Left lung (tissue), 14 donors: ENCODE data around the gene TMED10. TPM values are rescaled to one million over a fixed set of nuclear protein-coding genes. Genes with fewer than 3 reads are reported as not detected.

Experiments used
- ATAC-seq: fragments of 200-7000 bp; cut with Tn5 transposase; one replicate; pipeline ENCODE4 v1.9.1; 2020; ENCODE audit warnings: moderate library complexity
- DNase-seq, 4 donors: peaks; one replicate each; pipeline ENCODE4 v3.0.0-alpha.2; 2013 to 2020
- H3K27ac ChIP-seq, 2 donors: fragments of 200-600 bp; sonication (generic) in 1 of 2; one replicate each; pipeline versions ENCODE4 v1.5.0 to v1.8.0; 2020 to 2021
- H3K27me3 ChIP-seq, 2 donors: fragments of 200-600 bp; sonication (generic) in 1 of 2; one replicate each; pipeline versions ENCODE4 v1.5.0 to v1.8.0; 2020 to 2021
- H3K36me3 ChIP-seq, 2 donors: fragments of 200-600 bp; sonication (generic) in 1 of 2; one replicate each; pipeline versions ENCODE4 v1.5.0 to v1.8.0; 2020 to 2021
- H3K4me1 ChIP-seq, 2 donors: fragments of 200-600 bp; one replicate each; pipeline ENCODE4 v1.8.0; 2021
- H3K4me3 ChIP-seq, 2 donors: fragments of 200-600 bp; sonication (generic) in 1 of 2; one replicate each; pipeline versions ENCODE4 v1.5.0 to v1.8.0; 2020 to 2021; ENCODE audit warnings: mild to moderate bottlenecking in 1 of 2
- H3K9me3 ChIP-seq, 2 donors: fragments of 200-600 bp; sonication (generic) in 1 of 2; one replicate each; pipeline versions ENCODE4 v1.5.0 to v1.8.0; 2020 to 2021
- CTCF ChIP-seq, 2 donors: fragments of 200-600 bp; sonication (generic) in 1 of 2; IDR thresholded peaks; one replicate each; pipeline versions ENCODE4 v1.5.0 to v1.8.0; 2021; ENCODE audit warnings: antibody characterized with exemption in 2 of 2
- intact Hi-C, 2 donors: fragments of 100-400 bp; cut with DNase I; formaldehyde crosslinking; loops; one replicate each; pipeline versions ENCODE4 v1.11.2 to v1.14.2; 2022
- long read RNA-seq, 12 donors: library from polyadenylated mRNA in 2 of 12; unstranded in 2 of 12; transcript quantifications; one replicate each; pipeline ENCODE4 v2.0.0 and lab custom pipeline, GENCODE V29; 2019 to 2026
- polyA plus RNA-seq, 6 donors: library from polyadenylated mRNA; unstranded; fragments of 120-200 nt; gene quantifications; one replicate each; pipeline ENCODE4 v1.2.1, GENCODE V29; 2013; ENCODE audit not compliant: insufficient read length in 6 of 6
- total RNA-seq, 2 donors: library from RNA; stranded (reverse); fragmentation: NEBNext Ultra II Directional; extraction: Animal tissue kit (Norgen Biotek cat#: 25700); gene quantifications; one replicate each; pipeline ENCODE4 v1.2.1, GENCODE V29; 2021
- donor health status: DM: no; HTN: yes; CAD: no.
- donor health status: DM: no; HTN: no; CAD: no.

The TMED10 gene
- total RNA-seq (100 to 1,000 TPM; 338 to 391 TPM), polyA plus RNA-seq (100 to 1,000 TPM; 171 to 202 (median 192) TPM)
- long read RNA-seq, donor 1, full-length matches to known transcripts, result 118 of 118 reads
- long read RNA-seq, donor 1, partial matches to known transcripts, result 0 of 118 reads
- long read RNA-seq, donor 1, other reads (novel, unspliced or antisense), result 0 of 118 reads
- long read RNA-seq, donor 2, full-length matches to known transcripts, result 80 of 80 reads
- long read RNA-seq, donor 2, partial matches to known transcripts, result 0 of 80 reads
- long read RNA-seq, donor 2, other reads (novel, unspliced or antisense), result 0 of 80 reads
- long read RNA-seq, donor 3, full-length matches to known transcripts, result 64 of 64 reads
- long read RNA-seq, donor 3, partial matches to known transcripts, result 0 of 64 reads
- long read RNA-seq, donor 3, other reads (novel, unspliced or antisense), result 0 of 64 reads
- long read RNA-seq, donor 4, full-length matches to known transcripts, result 99 of 111 reads
- long read RNA-seq, donor 4, partial matches to known transcripts, result 0 of 111 reads
- long read RNA-seq, donor 4, other reads (novel, unspliced or antisense), result 12 of 111 reads
- long read RNA-seq, donor 5, full-length matches to known transcripts, result 95 of 108 reads
- long read RNA-seq, donor 5, partial matches to known transcripts, result 13 of 108 reads
- long read RNA-seq, donor 5, other reads (novel, unspliced or antisense), result 0 of 108 reads
- long read RNA-seq, donor 6, full-length matches to known transcripts, result 82 of 82 reads
- long read RNA-seq, donor 6, partial matches to known transcripts, result 0 of 82 reads
- long read RNA-seq, donor 6, other reads (novel, unspliced or antisense), result 0 of 82 reads
- long read RNA-seq, donor 7, full-length matches to known transcripts, result 56 of 56 reads
- long read RNA-seq, donor 7, partial matches to known transcripts, result 0 of 56 reads
- long read RNA-seq, donor 7, other reads (novel, unspliced or antisense), result 0 of 56 reads
- long read RNA-seq, donor 8, full-length matches to known transcripts, result 80 of 86 reads
- long read RNA-seq, donor 8, partial matches to known transcripts, result 6 of 86 reads
- long read RNA-seq, donor 8, other reads (novel, unspliced or antisense), result 0 of 86 reads
- long read RNA-seq, donor 9, result 0 reads
- long read RNA-seq, donor 10, full-length matches to known transcripts, result 258 of 271 reads
- long read RNA-seq, donor 10, partial matches to known transcripts, result 4 of 271 reads
- long read RNA-seq, donor 10, other reads (novel, unspliced or antisense), result 9 of 271 reads
- long read RNA-seq, donor 11, result 0 reads
- long read RNA-seq, donor 12, full-length matches to known transcripts, result 72 of 77 reads
- long read RNA-seq, donor 12, partial matches to known transcripts, result 5 of 77 reads
- long read RNA-seq, donor 12, other reads (novel, unspliced or antisense), result 0 of 77 reads

DNA sequence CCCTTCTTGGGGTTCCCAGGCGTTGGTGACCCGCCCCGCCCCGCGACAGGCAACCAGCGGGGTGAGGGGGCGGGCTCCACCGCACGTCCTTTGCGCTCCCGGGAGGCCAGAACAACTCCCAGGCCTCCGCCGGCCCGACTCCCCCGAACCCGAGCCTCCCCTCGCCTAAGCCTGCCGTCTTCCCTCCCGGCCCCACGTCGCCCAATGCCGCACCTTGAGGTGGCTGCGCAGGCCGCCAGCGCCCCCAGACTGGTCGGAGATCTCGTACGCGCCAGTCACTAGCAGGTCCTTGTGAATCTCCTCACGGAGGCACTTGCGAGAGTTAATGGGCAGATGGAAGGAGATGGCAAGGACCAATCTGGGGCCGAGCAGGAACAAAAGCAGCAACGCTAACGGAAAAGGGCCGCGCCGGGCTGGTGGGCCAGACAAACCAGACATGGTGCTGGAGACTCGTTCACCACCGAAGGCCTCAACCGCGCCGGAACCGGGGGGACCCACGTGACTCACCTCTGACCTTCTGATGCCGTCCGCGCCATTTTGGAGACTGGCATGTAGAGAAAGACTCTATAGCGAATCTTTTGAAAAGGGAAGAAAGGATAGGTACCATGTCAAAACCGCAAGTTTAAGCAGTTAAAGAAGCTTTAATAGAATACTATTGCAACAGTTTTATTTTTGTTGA is at the start of gene TMED10:
TSS of gene TMED10 (minus strand) at position 471 of the 679 bp plus-strand sequence. CDS start at position 438, 33 bp downstream.
- H3K9me3 ChIP-seq, result no peaks in the 10 kb centered on the region
- H3K4me3 ChIP-seq, result peak within 1 kb of the TSS; percentile 83 to 95
- H3K27me3 ChIP-seq, result no peaks in the 10 kb centered on the region
- H3K27ac ChIP-seq, result peak within 1 kb of the TSS; percentile 96 to 99
- intact Hi-C loops, result no loop called here
- ATAC-seq (peak; percentile 94), DNase-seq (peak; percentile 90 to 93 (median 92))
- TF ChIP-seq CTCF (IDR thresholded peaks at IDR 0.05), result no peak
- H3K4me1 ChIP-seq, result peaks cover 14 to 55% of the 10 kb centered on the region in 2 donors
- no peaks in the 10 kb centered on the region for H3K36me3 ChIP-seq

DNA sequence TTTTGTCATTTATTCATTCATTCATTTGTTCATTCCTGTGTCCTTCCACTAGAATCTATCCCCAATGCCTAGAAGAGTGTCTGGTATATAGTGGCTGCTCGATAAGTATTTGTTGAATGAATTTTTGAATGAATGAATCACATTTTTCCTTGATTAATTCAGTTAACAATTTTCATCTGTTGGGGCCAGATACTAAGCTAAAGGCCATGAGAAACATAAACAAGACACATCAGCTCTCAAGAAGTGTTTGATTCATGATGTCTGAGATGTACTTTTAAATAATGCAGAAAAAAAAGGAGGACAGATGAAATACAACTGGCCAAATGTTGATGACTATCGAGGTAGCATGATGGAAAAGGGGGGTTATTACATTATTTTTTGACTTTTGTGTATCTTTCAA is 48.1 kb upstream of the TMED10 start:
- ATAC-seq (no peak), DNase-seq (no peak)
- intact Hi-C loops, result no loop called here
- H3K27me3 ChIP-seq, result no peaks in the 10 kb centered on the region
- no peak for TF ChIP-seq CTCF (IDR thresholded peaks at IDR 0.05)
- H3K27ac ChIP-seq, result no peak overlapping the region
- H3K9me3 ChIP-seq, result no peaks in the 10 kb centered on the region
- no peak overlapping the region for H3K4me3 ChIP-seq
- H3K36me3 ChIP-seq, result no peaks in the 10 kb centered on the region
- peaks cover 8 to 44% of the 10 kb centered on the region in 2 donors for H3K4me1 ChIP-seq

GRCh38 chr14:75223664-75224154 is 47.3 kb upstream of the TMED10 start:
- no peak overlapping the region for H3K27ac ChIP-seq
- intact Hi-C loops, result no loop called here
- H3K4me3 ChIP-seq, result no peak overlapping the region
- H3K36me3 ChIP-seq, result no peaks in the 10 kb centered on the region
- DNase-seq (peak in 1 of 4 donors; percentile 72), ATAC-seq (peak; percentile 79)
- no peak for TF ChIP-seq CTCF (IDR thresholded peaks at IDR 0.05)
- peaks cover 8 to 39% of the 10 kb centered on the region in 2 donors for H3K4me1 ChIP-seq
- no peaks in the 10 kb centered on the region for H3K27me3 ChIP-seq
- H3K9me3 ChIP-seq, result no peaks in the 10 kb centered on the region

DNA sequence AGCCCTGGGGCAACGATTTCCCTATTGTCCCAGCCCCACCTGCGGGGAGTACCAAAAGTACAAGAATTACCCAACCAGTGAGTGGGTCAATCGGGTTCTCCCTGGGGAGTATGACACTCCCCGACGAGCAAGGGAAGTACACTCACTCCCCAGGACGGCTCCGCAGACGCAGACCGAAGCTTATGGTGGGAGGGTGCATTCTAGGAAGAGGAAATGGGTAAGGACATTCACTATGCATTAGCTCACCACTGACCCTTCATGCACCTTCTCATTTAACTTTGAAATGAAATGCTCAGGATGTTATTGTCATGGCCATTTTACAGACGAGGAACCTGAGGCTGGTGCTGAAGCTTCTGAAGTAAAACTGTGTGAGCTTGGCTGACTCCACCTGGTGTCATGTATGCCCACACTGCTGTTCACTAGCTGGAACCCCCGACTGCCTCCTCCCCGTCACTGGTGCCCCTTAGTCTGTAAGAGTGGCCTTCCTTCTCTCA is 45.8 kb upstream of the TMED10 start:
- intact Hi-C loops, result no loop called here
- DNase-seq, result peak in 2 of 4 donors; percentile 72 to 79
- peak; percentile 78 for ATAC-seq

More for the DNA sequence above, 45.8 kb upstream of the TMED10 start:
- Histone ChIP-seq H3K27ac (no peak overlapping the region), H3K36me3 (no peaks in the 10 kb centered on the region), H3K4me3 (no peak overlapping the region), H3K27me3 (no peaks in the 10 kb centered on the region), H3K4me1 (peaks cover 8 to 33% of the 10 kb centered on the region in 2 donors), H3K9me3 (no peaks in the 10 kb centered on the region)
- no peak for TF ChIP-seq CTCF (IDR thresholded peaks at IDR 0.05)
